Measurements from ENCODE around the gene EIF4E. TPM values are rescaled to one million over a fixed set of nuclear protein-coding genes. Genes with fewer than 3 reads are reported as not detected.
"Not testable (repeated sequence)": the region's sequence is repeated elsewhere in the genome, so short reads cannot be mapped to it uniquely, and the experiment has no call there.

EIF4E gene
- total RNA-seq, 1 donor from 2014 or later: 185 TPM

DNA sequence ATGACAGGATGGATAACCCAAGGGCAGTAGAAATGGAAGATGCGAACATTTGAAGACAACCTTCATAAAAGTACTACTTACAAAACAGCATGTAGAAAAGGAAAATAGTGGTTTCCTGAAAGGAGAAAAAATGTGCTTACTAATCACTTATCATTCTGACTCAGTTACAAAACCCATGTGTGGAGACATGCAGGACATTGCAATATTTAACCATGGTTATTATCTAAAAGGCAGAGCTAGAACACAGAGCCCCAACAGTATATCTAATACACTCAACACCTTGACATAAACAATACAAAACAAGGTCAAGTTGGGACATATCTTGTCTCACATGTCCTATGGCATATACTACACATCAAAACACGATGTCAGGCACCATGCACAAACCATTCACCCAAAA is 55.9 kb downstream of the EIF4E start:
- DNase-seq: no peak

DNA sequence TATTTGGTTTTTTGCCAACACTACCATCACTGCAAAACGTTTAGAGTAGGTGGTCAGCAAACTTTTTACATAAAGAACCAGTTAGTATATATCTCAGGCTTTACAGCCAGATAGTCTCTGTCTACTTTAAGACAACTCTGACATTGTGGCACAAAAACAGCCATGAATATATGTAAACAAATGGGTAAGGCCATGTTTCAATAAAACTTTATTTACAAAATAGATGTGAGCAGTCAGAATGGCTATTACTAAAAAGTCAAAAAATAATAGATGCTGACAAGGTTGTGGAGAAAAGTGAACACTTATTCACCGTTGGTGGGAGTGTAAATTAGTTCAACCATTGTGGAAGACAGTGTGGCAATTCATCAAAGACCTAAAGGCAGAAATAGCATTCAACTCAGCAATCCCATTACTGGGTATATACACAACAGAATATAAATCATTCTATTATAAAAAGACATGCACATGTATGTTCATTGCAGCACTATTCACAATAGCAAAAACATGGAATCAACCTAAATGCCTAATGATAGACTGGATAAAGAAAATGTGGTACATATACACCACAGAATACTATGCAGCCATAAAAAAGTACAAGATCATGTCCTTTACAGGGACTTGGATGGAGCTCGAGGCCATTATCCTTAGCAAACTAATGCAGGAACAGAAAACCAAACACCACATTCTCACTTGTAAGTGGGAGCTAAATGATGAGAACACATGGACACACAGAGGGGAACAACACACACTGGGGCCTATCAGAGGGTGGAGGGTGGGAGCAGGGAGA is 56.6 kb downstream of the EIF4E start:
- not testable (repeated sequence) for DNase-seq

DNA sequence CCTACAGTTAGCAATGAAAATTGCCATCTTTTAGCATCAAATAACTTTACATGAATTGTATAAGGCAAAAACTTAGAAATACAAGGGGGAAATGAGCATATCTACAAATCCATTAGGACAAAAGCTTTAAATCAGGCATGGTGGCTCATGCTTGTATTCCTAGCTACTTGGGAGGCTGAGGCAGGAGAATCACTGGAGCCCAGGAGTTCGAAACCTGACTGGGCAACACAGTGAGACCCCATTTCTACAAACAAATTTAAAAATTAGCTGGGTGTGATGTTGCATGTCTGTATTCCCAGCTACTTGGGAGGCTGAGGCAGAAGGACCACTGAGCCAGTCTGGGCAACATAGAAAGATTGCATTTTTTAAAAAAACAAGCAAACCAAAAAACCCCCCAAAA is 61.3 kb downstream of the EIF4E start:
- no peak for DNase-seq

DNA sequence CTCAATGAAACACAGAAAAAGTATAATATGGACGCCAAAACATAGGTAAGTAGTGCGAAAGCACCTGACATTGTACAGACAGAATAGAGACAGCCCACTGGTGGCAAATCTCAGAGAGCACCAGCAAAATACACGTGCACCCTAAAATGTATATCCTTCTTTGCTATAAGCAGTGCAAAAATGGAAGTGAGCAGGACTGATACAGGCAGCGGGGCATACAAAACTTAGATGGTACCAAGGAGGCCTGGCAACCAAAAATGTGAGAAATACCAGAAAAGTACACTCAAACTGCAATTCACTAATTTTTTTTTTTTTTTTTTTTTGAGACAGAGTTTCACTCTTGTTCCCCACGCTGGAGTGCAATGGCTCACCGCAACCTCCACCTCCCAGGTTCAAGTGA is 63.9 kb downstream of the EIF4E start:
- DNase-seq: no peak

DNA sequence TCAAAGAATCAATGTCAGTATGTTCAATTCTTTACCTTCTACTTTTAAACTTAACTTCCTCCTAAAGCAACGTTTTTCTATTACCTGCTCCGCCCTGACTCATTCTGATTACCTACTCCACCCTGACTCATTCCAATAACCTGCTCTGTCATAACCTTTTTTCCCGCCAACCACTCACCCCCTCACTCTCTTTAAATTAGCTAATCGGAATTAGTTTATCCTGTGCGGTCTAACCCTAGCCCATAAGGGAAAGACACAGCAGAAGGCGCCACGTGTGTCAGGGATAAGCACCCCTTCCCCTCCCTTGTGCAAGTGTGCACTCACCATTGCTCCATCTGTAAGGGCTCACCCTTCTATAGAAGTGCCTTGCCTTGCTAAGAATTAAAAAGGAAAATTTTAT is 64.4 kb downstream of the EIF4E start:
- no peak for DNase-seq

GRCh38 chr4:98862371-98862770 is 66.6 kb downstream of the EIF4E start:
- no peak for DNase-seq

DNA sequence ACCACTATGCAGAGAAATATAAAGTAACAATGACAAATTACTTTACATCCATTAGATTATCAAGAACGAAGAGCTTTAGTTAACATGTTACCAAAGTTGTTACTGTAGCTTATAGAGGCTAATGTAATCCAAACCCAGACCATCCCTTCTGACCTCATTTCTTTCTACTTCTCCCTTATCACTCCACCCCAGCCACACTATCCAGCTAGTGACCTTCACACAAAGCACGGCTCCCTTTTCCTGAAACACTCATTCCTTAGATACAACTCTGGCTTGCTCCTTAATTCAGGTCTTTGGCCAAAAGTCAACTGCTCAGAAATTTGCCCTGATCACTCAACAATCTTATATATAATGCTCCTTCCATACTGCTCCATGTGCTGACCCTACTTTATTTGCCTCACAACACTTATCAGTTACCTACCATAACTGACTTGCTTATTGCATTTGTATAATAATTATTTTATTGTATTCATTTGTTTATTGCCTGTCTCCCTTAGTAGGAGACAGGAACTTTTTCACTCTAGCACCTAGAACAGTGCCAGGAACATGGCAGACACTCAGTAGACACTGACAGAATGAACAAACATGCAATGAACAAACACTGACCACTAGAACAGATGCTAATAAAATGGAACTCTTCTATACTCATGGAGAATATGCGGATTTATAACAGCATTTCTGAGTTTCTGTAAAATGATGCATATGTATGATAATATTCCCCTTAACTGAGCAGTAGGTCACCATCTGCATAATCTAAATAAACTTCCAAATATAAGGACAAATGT is 67.6 kb downstream of the EIF4E start:
- DNase-seq: no peak

GRCh38 chr4:98851806-98852205 is 77.1 kb downstream of the EIF4E start:
- no peak for DNase-seq

GRCh38 chr4:98850937-98851336 is 78.0 kb downstream of the EIF4E start:
- DNase-seq: no peak

- no peak for DNase-seq
Measured at GRCh38 chr4:98848448-98848847, 80.5 kb downstream of the EIF4E start.

DNA sequence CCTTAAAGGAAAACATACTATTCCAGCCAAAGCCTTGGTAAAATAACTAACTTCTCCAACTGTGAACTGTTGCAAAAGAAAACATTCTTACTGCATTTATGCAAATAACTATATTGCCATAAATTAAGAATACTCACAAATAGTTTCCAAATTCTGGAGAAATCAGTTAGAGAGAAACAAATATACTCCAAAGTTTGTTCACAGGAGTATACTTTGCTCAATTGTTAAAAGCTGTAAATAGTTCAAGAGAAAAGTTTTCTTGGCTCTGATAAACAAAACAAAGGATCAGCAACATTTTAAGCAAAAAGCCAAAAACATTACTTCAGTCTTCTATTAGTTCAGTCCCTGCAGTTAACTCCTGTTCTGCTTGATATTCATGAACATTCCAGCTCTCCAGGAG is 83.0 kb downstream of the EIF4E start:
- no peak for DNase-seq

GRCh38 chr4:98842917-98843316 is 86.0 kb downstream of the EIF4E start:
- DNase-seq: not testable (repeated sequence)

GRCh38 chr4:98838977-98839618 is 89.8 kb downstream of the EIF4E start:
- DNase-seq: no peak

DNA sequence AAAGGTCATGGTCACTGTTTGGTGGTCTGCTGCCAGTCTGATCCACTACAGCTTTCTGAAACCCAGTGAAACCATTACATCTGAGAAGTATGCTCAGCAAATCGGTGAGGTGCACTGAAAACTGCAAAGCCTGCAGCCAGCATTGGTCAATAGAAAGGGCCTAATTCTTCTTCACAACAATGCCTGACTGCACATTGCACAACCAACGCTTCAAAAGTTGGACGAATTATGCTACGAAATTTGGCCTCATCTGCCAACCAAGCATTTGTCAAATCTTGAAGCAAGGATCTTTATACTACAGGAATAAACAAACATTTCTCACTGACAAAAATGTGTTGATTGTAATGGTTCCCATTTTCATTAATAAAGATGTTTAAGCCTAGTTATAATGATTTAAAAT is 90.4 kb downstream of the EIF4E start:
- no peak for DNase-seq

GRCh38 chr4:98833384-98833783 is 95.5 kb downstream of the EIF4E start:
- DNase-seq: no peak

DNA sequence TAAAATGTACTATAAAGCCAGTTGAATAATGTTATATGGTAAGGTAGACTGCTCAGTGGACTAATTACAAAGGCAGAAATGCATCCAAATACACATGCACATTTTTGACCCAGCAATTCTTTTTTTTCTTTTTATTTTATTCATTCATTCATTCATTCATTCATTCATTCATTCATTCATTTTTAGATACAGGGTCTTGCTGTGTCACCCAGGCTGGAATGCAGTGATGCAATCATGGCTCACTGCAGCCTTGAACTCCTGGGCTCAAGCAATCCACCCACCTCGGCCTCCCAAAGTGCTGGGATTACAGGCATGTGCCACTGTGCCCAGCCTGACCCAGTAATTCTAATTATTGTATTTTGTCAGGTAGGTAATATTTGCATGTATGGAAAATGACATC is 97.9 kb downstream of the EIF4E start:
- not testable (repeated sequence) for DNase-seq

Small RNA genes within 50 kb of the gene (small RNA-seq; reads per million reads assigned to genes)
- gene RNU7-149P (not detected), gene TBCAP3 (not detected)

Other genes starting within 250 kb of the EIF4E start
- 34.0 TPM for gene METAP1, start 66.6 kb upstream of the EIF4E start, total RNA-seq
- 137 TPM for gene ADH5, start 159.7 kb upstream of the EIF4E start, total RNA-seq
- gene ADH4, start 215.2 kb upstream of the EIF4E start, total RNA-seq: not detected